PC-3 (cell line): ENCODE measurements around the gene SHISA8. TPM values are rescaled to one million over a fixed set of nuclear protein-coding genes. Genes with fewer than 3 reads are reported as not detected.

Experiments
- ATAC-seq: fragments of 200-7000 bp; cut with Tn5 transposase; 2 replicates; pipeline ENCODE4 v1.9.1; 2020; ENCODE audit warnings: mild to moderate bottlenecking, moderate library complexity
- BruUV-seq: library from RNA; stranded (reverse); fragments of 400-500 nt; replicated peaks from 2 replicates; lab custom pipeline; 2021; lab: Mats Ljungman, UMichigan
- CTCF ChIA-PET: fragments of 300-600 bp; sonication (Branson Sonifier 250); formaldehyde crosslinking; loops from one replicate; lab custom pipeline; 2022; ENCODE audit warnings: antibody characterized with exemption; lab: Charles Lee
- POLR2A ChIA-PET: fragments of 300-600 bp; sonication (Branson Sonifier 250); formaldehyde crosslinking; loops from one replicate; lab custom pipeline; 2022; ENCODE audit warnings: antibody characterized with exemption; ENCODE audit not compliant: unreplicated experiment; lab: Charles Lee
- DNase-seq: peaks from one replicate; pipeline ENCODE4 v3.0.0-alpha.2; 2015
- H2AFZ ChIP-seq: fragments of 300-600 bp; sonication (generic); 2 replicates; pipeline ENCODE4 v1.6.0; 2016; ENCODE audit warnings: antibody characterized with exemption, low read length
- H3F3A ChIP-seq: fragments of 300-600 bp; sonication (generic); one replicate; pipeline ENCODE4 v1.6.0; 2017; ENCODE audit warnings: antibody characterized with exemption, low read length, control low read depth, mild to moderate bottlenecking; ENCODE audit not compliant: unreplicated experiment
- H3K27ac ChIP-seq: fragments of 300-600 bp; sonication (generic); 2 replicates; pipeline ENCODE4 v1.5.1; 2016; ENCODE audit warnings: mild to moderate bottlenecking, low read length
- H3K27me3 ChIP-seq: fragments of 300-600 bp; sonication (generic); 2 replicates; pipeline ENCODE4 v1.6.1; 2016; ENCODE audit warnings: low read length, mixed read lengths
- H3K36me3 ChIP-seq: fragments of 300-600 bp; sonication (generic); 2 replicates; pipeline ENCODE4 v1.6.1; 2016; ENCODE audit warnings: low read depth, mixed run types, low read length, mixed read lengths
- H3K4me1 ChIP-seq: fragments of 300-600 bp; sonication (generic); 2 replicates; pipeline ENCODE4 v1.5.1; 2016; ENCODE audit warnings: low read length; ENCODE audit not compliant: insufficient read depth
- H3K4me2 ChIP-seq: fragments of 300-600 bp; sonication (generic); 2 replicates; pipeline ENCODE4 v1.6.0; 2016; ENCODE audit warnings: low read length
- H3K4me3 ChIP-seq: fragments of 300-600 bp; sonication (generic); 2 replicates; pipeline ENCODE4 v1.5.1; 2016; ENCODE audit warnings: mild to moderate bottlenecking, low read length, mixed read lengths
- H3K79me2 ChIP-seq: fragments of 300-600 bp; sonication (generic); 2 replicates; pipeline ENCODE4 v1.6.1; 2017; ENCODE audit warnings: low read length, mixed read lengths
- H3K9ac ChIP-seq: fragments of 300-600 bp; sonication (generic); 2 replicates; pipeline ENCODE4 v1.6.0; 2016; ENCODE audit warnings: mild to moderate bottlenecking, low read length
- H3K9me2 ChIP-seq: fragments of 300-600 bp; sonication (generic); replicated peaks from 2 replicates; pipeline ENCODE4 v1.6.1; 2016; ENCODE audit warnings: mixed run types, low read length, mixed read lengths
- H3K9me3 ChIP-seq: fragments of 300-600 bp; sonication (generic); 2 replicates; pipeline ENCODE4 v1.6.1; 2016; ENCODE audit warnings: low read length, mixed read lengths
- H4K20me1 ChIP-seq: fragments of 300-600 bp; sonication (generic); 2 replicates; pipeline ENCODE4 v1.6.1; 2016; ENCODE audit warnings: low read length, mixed read lengths
- CTCF ChIP-seq: fragments of 300-600 bp; sonication (generic); conservative IDR thresholded peaks from 2 replicates; pipeline ENCODE4 v1.5.1; 2017; ENCODE audit warnings: antibody characterized with exemption, low read depth, mild to moderate bottlenecking, low read length
- EZH2 ChIP-seq: fragments of 300-600 bp; sonication (generic); IDR thresholded peaks from one replicate; pipeline ENCODE4 v1.6.1; 2017; ENCODE audit warnings: antibody characterized with exemption, mild to moderate bottlenecking, low read length; ENCODE audit not compliant: unreplicated experiment
- EZH2phosphoT487 ChIP-seq: fragments of 300-600 bp; sonication (generic); IDR thresholded peaks from 2 replicates; pipeline ENCODE4 v1.6.1; 2018; ENCODE audit warnings: mild to moderate bottlenecking, antibody characterized with exemption, low read length, borderline replicate concordance
- intact Hi-C: fragments of 100-400 bp; cut with micrococcal nuclease; formaldehyde crosslinking; loops from 2 replicates; pipeline ENCODE4 v1.9.0; 2023
- total RNA-seq: library from RNA; depleted of rRNA; stranded (reverse); fragments of >200 nt; gene quantifications from 2 replicates; pipeline ENCODE4 v1.2.3, GENCODE V29; 2014

The SHISA8 gene
- total RNA-seq, 1 experiment from 2014 or later = not detected

GRCh38 chr22:41902932-41903421, 11.9 kb downstream of the SHISA8 start:
- Histone ChIP-seq H3K9me3 (no peaks in the 10 kb centered on the region), H3K4me2 (no peak overlapping the region), H3K4me3 (no peak overlapping the region), H3K79me2 (no peaks in the 10 kb centered on the region), H3K4me1 (no peaks in the 10 kb centered on the region), H3K9ac (no peak overlapping the region), H3K9me2 (no peaks in the 10 kb centered on the region), H3K36me3 (no peaks in the 10 kb centered on the region), H2AFZ (no peak overlapping the region), H3K27ac (no peak overlapping the region), H3F3A (no peaks in the 10 kb centered on the region), H4K20me1 (no peaks in the 10 kb centered on the region), H3K27me3 (no peaks in the 10 kb centered on the region)
- BruUV-seq = no TSS peak
- intact Hi-C loops = no loop called here
- CTCF ChIA-PET = no interaction called here
- no peak for TF ChIP-seq EZH2
- TF ChIP-seq EZH2phosphoT487 = no peak
- TF ChIP-seq CTCF = no peak
- POLR2A ChIA-PET = no interaction called here
- ATAC-seq (no peak), DNase-seq (no peak)

GRCh38 chr22:41902016-41902415, 12.9 kb downstream of the SHISA8 start:
- H3K9ac ChIP-seq = no peak overlapping the region
- H3K79me2 ChIP-seq = no peaks in the 10 kb centered on the region
- no peak overlapping the region for H3K4me3 ChIP-seq
- H3K4me1 ChIP-seq = no peaks in the 10 kb centered on the region
- H3K9me3 ChIP-seq = no peaks in the 10 kb centered on the region
- H3K27me3 ChIP-seq = no peaks in the 10 kb centered on the region
- intact Hi-C loops = no loop called here
- no peaks in the 10 kb centered on the region for H4K20me1 ChIP-seq
- H3K4me2 ChIP-seq = no peak overlapping the region
- H3K27ac ChIP-seq = no peak overlapping the region
- no peaks in the 10 kb centered on the region for H3K36me3 ChIP-seq
- H2AFZ ChIP-seq = no peak overlapping the region
- ChIA-PET CTCF (no interaction called here), POLR2A (no interaction called here)
- TF ChIP-seq EZH2phosphoT487 = no peak
- no peak for TF ChIP-seq CTCF
- no peak for TF ChIP-seq EZH2
- BruUV-seq = no TSS peak
- ATAC-seq (no peak), DNase-seq (no peak)
- no peaks in the 10 kb centered on the region for H3F3A ChIP-seq
- no peaks in the 10 kb centered on the region for H3K9me2 ChIP-seq

- BruUV-seq = no TSS peak
- ChIA-PET POLR2A (no interaction called here), CTCF (no interaction called here)
- Histone ChIP-seq H4K20me1 (no peaks in the 10 kb centered on the region), H3K27me3 (no peaks in the 10 kb centered on the region), H3K9me3 (no peaks in the 10 kb centered on the region), H3K4me2 (no peak overlapping the region), H3K79me2 (no peaks in the 10 kb centered on the region), H3K9ac (no peak overlapping the region), H3F3A (no peaks in the 10 kb centered on the region), H2AFZ (no peak overlapping the region), H3K4me3 (no peak overlapping the region), H3K27ac (no peak overlapping the region), H3K36me3 (no peaks in the 10 kb centered on the region), H3K9me2 (no peaks in the 10 kb centered on the region), H3K4me1 (no peaks in the 10 kb centered on the region)
- intact Hi-C loops = no loop called here
- TF ChIP-seq CTCF (no peak), EZH2 (no peak), EZH2phosphoT487 (no peak)
- ATAC-seq (no peak), DNase-seq (no peak)
Observed at GRCh38 chr22:41900652-41901312, 14.1 kb downstream of the SHISA8 start.
